HG03097 (cell line): ENCODE measurements around the gene AKT1S1.

Source experiments
- ATAC-seq: cut with Tn5 transposase; IDR thresholded peaks from one replicate; pipeline ENCODE4 v1.9.1; 2021; ENCODE audit not compliant: unreplicated experiment, low FRiP score

The AKT1S1 gene

DNA sequence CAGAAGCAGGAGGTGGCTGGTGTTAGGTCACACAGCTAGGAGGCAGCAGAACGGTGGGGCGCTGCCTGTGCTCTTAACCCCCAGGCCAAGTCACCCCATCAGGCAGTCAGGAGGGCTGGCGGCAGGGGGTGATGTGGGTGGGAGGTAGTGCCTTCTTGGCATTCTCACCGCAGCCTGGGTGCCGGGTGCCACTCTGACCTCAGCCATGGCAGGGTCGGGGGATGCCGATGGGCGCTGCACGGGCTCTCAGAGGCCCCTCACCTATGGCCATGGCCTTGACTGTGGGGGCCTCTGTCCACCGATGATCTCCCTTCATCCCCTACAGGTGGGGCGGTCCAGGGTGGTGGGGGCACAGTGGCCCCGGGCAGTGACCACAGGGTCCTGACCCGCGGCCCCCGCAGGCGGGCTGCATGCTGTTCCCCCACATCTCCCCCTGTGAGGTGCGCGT, 20.6 kb downstream of the AKT1S1 start:
- no peak for ATAC-seq

DNA sequence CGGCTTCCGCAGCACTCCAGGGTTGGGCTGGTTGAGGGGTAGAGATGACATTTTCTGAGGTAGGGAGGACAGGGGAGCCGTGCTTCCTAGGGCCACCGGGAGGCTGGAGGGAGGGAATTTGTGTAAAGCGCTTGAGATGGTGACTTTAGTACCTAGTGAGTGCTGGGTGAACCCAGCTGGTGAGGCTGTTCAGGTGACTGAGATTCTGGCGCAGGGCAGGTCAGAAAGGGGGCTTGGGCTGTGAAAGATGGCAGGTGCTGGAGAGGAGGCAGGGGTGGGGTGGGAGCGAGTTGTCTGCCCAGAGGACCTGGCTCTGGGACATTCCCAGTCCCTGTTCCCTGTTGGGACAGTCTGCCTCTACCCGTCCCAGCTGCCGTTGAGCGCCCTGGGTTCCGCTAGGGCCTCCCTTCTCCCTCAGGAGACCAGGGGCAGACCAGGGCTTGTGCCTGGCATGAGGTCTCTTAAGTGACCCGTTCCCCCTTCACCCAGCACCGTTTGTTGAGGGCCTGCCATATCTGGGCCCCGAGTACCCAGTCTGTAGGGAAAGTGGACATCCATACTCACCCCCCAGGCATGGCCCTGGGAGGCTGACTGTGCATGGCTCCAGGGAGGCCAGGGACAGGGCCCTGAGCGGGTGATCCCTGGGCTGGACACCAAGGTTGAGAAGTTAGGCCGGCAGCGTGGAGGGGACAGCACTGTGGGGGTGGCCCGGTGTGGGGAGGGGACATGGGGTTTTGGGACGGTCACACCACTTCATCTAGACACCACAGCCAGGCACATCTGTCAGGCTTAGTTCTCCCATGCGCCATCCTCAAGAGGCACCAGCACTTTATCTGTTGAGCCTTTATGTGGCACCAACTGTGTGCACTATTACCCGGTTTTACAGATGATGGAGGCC, 21.2 kb downstream of the AKT1S1 start:
- ATAC-seq, result no peak

DNA sequence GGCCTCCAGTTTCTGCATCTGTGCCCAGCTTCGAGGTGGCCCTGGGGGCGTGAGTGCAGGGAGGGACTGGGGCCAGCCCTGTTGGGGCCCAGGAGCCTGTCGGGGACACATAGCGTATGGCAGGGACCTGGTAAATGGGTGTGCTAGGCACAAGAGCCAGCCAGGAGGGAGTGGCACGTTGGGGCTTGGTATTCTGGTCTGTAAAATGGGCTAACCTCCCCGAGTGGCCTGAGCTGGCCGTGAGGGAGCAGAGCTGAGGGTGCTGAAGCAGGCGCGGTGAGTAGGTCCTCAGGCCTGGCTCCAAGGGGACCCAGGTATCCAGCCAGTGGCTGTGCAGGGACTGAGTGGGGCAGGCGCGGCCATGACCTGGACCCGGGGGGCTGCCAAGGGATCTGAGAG, 21.9 kb downstream of the AKT1S1 start:
- no peak for ATAC-seq

DNA sequence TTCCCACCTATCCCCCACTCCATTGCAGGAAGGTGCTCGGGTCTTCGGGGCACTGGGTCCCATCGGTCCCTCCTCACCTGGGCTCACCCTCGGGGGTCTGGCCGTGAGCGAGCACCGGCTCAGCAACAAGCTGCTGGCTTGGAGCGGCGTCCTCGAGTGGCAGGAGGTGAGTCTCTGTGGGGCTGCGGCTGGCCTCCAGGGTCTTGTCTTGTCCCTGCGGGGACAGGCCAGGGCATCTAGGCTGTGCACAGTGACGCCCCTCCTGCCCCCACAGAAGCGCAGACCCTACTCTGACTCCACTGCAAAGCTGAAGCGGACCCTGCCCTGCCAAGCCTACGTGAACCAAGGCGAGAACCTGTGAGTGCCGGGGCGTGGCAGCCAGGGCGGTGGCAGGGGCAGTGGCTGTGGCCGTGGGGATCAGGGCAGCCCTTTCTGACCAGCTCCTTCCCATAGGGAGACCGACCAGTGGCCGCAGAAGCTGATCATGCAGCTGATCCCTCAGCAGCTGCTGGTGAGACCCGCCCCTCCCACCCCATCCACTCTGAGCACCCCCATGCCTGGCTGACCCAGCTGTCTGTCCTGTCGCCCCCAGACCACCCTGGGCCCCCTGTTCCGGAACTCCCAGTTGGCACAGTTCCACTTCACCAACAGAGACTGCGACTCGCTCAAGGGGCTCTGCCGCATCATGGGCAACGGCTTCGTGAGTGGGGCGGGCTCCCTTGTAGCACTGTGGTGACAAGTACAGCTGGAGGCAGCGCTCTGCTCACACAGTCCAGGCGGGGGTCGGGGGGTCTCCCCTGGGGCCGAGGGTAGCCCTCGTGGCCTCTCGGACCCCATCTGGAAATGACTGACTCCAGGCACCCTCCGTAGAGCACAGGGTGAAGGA, 22.5 kb downstream of the AKT1S1 start:
- ATAC-seq, result no peak

DNA sequence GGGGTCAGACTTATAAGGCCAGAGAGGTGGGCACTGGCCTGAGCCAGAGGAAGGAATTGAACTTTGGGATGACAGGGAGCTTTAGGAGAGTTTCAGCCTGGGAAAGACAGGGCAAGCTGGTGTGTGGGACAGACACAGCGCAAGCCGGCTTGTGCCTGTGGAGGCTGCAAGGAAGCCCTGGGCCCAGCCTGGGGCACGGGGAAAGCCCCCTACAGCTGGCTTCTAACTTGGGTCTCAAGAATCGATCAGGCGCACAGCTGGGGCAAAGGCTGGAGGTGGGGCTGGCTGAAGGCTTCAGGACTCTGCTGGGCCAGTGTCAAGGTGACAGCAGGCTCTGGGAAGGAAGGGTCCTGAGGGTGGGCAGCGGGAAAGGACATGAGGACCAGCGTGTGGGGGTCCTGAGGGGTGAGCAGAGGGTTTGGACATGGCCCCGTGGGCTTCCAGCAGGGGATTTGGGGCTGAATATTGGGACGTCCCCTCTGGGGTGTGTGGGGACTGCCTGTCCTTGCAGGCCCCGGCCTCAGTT, 23.2 kb downstream of the AKT1S1 start:
- no peak for ATAC-seq

DNA sequence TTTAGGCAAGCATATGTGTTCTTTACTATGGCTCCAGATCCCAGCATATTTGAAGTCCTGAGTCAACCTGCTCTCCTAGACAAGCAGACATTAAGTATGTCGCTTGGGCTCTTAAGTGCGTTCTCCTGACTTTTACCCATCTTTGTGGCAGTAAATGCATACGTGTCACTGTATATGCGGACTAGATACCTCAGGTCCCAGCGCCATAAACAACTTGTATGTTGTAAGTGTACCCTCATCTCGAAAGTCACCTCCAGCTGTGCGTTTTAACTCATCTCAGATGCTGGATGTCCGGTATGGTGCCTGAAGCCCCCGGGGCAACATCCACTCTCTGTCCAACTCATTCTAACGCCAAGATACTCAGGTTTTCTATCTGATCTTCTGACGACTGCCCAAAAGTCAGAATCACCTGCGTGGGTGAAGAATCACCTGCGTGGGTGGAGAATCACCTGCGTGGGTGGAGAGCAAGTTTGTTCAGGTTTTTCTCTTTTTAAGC, 24.5 kb downstream of the AKT1S1 start:
- no peak for ATAC-seq

DNA sequence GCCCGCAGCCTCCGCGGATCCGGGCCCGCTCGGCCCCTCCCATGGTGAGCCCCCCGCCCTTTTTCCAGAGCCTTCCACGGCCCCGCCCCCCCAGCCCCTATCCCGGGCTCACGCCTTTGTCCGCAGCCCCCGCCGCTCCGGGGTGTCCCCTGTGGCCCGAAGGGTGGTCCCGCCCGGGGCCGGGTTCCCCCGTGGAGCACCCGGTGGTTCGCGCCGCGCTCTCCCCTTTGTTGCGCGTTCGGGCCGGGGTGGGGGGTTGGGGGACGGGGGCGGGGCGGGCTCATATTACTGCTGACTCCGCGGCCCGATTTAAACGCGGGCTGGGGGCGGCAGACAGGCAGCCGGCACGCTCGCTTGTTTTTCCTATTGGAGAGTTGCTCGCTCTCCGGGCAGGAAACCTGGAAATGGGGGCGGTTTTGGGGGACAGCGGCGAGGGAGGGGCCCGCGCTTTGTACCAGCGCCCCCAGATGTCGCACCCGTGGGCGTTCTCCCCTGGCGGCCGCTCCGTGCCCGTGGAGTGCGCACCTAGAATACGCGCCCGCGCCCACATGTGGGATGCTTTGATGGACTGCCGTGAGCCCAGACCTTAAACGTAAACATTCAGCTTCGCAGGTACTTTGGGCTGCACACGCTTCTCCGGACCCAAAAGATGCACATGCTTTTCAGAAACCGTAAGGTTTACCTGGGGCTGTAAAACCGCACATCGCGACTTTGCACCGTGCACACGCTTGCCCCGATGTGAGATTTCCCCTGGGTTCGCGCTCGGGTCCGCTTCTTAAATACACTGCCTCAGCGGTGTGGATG, 25.5 kb downstream of the AKT1S1 start:
- no peak for ATAC-seq

DNA sequence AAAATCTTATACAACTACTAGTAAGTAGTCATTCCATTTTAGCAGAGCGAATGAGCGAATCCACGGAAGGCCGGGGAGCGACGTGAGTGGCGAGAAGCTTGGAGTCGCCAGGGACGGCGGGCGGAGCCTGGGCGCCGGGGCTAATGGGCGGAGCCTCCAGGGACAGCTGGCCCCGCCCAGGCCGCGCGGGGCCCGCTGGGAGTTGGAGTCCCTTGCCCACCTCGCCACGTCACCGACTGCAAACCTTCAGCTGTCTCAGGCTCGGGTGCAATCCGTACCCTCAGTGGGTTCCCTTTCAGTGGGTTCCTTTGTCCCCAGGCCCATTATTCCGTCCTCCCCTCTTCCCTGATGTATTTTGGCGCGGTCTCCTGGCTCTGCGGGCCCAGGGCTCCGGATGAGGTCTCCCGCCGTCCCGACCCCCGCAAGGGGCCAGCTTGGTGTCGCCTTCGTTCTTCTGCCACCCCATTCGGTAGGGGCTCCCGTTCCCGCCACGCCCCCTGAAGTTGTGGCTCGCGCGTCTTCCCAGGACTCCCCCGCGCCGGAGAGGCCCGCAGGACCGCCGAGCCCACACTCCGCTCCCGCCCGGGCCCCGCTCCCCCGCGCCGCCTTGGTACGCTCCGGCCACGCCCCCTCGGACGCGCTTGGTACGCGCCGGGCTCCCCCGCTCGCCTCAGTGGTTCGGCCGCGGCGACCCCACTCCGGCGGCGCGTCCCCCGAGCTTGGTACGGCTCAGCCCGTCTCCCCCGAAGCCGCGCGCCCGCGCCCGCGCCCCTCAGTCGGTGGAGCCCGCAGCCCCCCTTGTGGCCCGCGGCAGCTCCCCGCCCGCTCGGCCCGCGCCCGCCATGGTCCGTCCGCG, 26.4 kb downstream of the AKT1S1 start, which contains the start of gene PTOV1:
TSS of gene PTOV1 (plus strand) at position 673 of the 856 bp plus-strand sequence.
- ATAC-seq, result peak; percentile 69

DNA sequence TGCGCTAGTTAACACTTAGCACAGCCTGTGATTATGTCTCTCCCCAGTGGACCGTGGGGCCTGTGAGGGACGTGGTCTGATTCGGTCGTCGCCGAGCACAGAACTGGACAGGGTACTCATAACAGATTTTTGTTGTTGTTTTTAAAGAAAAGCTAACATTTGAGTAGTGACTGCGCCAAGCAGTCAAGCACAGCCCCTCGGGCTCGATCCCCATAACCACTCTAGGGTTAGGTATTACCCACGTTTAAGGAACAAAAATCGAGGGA, 27.0 kb downstream of the AKT1S1 start:
- no peak for ATAC-seq

DNA sequence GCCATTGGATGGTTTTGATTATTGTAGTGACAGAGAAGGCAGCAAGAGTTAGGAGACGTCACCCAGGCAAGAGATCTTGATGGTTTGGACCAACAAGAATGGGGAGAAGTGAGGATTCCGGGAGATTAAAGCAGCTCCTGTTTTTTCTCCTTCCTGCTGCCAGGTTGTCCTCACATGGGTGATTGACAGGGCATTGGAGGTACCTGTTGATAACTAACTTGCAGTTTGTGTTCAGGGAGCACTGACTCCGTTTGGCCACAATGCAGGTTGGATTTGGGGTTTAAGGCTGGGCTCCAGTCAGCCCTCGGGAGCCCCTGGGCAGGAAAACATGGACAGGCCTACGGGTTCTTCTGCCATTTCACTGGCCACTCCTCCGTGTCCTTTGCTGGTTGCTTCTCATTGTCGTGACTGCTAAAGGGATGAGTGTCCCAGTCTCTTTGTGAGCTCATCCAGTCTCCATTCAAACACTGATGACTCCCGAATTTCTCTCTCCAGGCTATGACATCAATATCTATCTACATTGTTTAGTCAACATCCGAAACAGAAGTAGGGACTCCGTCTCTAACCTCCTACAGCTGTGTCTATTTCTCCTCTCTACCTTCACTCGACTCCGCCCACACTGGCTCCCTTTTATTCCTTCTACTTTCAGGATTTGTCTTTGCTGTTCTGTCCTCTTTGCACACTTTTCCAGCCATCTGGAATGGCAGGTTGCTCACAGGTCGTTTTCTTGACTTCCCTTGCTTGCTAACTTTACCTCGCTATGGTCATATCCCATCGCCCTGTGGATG, 27.5 kb downstream of the AKT1S1 start:
- no peak for ATAC-seq

DNA sequence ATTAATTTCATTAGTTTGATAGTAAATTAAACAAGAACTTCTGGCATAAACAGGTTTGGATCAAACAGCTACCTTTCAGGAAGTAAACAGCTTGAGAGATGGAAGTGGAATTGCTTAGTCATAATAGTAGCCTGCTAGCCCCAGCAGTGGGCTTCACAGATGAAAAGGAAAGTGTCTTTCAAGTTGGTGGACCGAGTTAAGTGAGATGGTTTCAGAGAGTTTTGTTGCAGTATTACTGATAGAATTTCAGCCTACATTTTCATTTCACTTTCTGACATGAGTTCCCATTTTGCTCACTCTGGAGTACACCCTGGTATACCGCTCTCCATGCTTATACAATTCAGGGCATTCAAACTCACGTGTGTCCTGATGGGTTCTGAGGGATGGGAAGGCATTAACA, 28.2 kb downstream of the AKT1S1 start:
- no peak for ATAC-seq

DNA sequence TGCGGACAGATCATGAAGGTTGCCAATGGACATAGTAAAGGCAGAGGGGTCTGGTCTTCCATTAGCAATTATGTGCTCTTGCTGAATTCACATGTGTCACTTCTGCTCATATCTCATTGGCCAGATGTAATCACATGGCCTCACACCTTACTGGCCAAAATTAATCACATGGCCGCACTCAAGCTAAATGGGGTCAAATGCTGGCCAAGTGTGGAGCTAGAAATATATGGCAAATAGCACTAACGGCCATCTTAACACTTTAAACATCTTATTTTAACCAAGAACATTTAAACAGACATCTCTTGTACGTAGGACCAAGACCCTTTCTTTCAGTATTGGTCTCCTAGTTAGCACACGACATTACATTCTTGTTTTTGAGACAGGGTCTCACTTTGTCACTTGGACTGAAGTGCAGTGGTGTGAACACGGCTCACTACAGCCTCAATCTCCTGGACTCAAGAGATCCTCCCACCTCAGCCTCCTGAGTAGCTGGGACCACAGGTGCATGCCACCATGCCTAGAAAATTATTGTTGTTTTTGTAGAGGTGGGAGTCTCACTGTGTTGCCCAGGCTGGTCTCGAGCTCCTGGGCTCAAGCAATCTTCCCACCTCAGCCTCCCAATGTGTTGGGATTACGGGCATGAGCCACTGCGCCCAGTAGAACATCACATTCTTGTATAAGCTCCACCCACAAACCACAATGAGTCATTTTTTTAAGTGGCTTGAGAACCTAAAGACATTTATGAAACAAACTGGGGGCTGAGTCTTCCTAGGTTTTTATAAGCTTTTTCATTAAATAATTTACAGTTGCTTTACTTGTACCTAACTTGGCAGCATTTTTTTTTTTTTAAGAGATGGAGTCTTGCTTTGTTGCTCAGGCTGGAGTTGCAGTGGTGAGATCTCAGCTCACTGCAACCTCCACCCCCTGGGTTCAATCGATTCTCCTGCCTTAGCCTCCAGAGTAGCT, 29.1 kb downstream of the AKT1S1 start:
- no peak for ATAC-seq

DNA sequence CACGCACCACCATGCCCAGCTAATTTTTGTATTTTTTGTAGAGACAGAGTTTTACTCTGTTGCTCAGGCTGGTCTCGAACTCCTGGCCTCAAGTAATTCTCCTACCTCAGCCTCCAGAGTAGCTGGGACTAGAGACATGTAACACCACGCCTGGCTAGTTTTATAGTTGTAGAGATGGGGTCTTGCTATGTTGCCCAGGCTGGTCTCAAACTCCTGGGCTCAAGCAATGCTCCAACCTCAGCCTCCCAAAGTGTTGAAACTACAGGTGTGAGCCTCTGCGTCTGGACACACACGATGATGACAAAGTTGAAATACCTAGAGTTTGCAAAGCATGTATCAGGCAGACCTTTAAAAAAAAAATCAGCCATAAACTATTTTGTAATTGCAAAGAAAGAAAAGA, 30.7 kb downstream of the AKT1S1 start:
- no peak for ATAC-seq

DNA sequence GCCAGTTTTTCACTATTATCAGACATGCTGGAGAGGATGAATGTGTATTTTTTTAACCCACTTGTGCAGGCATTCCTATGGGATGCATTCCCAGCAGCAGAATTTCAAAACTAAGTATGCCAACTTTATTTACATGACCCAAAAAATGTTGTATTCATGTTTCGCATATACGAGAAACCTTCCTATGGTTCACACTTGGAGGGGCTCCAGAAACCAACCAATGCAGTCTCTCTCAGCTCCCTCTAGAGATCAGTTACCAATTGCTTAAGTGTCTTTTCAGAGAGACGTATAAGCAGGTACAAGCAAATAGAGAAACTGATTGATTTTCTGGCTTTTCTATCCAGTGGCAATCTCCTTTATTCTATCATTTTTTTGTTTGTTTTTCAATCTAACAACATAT, 31.7 kb downstream of the AKT1S1 start:
- ATAC-seq, result no peak

DNA sequence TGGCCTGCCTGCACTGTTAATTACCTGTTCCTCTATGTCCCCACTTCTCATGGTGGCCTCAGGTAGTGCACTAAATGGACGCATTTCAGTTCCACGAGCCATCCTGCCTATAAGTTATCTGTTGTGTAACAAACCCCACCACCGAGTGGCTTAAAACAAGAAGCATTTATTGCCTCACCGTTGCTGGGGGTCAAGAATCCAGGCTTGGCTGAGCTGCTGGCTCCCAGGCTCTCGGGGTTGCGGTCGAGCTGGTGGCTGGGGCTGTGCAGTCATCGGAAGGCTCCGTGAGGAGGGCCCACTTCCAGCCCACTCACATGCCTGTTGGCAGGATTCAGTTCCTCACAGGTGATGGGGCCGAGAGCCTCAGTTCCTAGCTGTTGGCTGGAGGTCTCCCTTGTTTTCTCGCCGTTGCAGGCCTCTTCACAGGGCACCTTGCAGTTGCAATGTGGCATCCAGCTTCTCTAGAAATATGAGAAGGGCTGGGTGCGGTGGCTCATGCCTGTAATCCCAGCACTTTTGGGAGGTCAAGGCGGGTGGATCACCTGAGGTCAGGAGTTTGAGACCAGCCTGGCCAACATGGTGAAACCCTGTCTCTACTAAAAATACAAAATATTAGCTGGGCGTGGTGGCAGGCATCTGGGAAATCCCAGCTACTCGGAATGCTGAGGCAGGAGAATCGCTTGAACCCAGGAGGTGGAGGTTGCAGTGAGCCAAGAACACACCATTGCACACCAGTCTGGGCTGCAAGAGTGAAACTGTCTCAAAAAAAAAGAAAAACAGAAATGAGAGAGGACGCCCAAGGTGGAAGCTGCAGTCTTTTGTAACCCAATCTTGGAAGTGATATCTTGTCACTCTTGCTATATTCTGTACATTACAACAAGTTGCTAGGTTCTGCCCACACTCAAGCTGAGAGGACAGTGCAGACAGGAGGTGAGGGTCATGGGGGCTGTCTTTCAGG, 32.7 kb downstream of the AKT1S1 start:
- no peak for ATAC-seq

DNA sequence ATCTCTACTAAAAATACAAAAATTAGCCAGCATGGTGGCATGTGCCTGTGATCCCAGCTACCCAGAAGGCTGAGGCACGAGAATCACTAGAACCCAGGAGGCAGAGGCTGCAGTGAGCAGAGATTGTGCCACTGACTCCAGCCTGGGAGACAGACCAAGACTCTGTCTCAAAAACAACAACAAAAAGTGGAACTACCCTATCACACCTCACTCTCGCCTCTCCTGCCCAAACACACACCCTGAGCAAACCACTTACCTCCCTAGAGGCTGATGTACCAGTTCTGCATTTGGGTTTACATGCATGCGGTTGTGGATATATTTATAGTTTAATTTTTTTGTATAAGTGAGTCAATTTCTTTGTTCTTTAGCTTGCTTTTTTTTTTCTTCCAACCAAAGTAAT, 33.9 kb downstream of the AKT1S1 start:
- no peak for ATAC-seq
